Measurements from ENCODE around the gene BSND.

Gene BSND

DNA sequence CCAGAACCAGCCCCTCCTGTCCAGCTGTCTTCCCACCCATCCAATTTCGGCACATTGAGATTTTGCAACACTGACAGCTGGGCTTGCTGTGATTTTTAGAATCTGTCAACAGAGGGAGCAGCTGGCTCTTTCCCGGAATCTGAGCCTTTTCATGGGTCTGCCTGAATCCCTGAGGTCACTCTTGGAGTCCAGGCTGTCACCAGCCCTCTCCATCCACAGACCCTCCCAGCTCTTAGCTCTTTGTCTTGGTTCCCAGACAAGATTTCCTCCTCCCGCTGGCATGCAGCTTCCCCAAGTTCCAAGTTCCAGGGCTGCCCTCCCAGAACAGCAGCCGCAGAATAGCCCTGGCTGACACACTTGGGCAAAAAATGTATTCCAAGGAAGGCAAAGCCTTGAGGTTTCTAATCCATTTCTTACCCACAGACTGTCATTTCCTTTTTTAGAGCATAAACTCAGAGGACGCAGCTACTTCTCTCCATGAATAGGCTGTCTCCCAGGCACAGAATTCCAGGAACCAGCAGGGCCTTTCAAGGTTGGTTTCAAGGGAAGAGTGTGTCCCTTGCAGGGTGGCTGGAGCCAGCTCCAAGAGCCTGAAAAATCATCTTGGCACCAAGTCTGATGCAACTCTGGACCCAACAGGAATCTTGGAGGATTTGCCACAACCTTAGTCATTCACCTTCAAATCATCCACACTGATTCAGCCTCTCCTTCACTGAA lies 25.4 kb upstream of the BSND start:
- DNase-seq (ENCODE audit: extremely low spot score) = peak; percentile 72
- no peak for TF ChIP-seq LEF1 (IDR thresholded peaks at IDR 0.05; ENCODE audit: borderline replicate concordance)
- TF ChIP-seq, protein P1, sequence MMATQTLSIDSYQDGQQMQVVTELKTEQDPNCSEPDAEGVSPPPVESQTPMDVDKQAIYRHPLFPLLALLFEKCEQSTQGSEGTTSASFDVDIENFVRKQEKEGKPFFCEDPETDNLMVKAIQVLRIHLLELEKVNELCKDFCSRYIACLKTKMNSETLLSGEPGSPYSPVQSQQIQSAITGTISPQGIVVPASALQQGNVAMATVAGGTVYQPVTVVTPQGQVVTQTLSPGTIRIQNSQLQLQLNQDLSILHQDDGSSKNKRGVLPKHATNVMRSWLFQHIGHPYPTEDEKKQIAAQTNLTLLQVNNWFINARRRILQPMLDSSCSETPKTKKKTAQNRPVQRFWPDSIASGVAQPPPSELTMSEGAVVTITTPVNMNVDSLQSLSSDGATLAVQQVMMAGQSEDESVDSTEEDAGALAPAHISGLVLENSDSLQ (IDR thresholded peaks at IDR 0.05) = peak; percentile 33; the same call in 1 of the 2 replicates
- ChIA-PET POLR2A (no interaction called here), CTCF (interaction anchor here (2.4 kb wide), 1 partner anchor 22 kb away, joined by 5 read pairs; no protein-coding TSS in a partner anchor)

DNA sequence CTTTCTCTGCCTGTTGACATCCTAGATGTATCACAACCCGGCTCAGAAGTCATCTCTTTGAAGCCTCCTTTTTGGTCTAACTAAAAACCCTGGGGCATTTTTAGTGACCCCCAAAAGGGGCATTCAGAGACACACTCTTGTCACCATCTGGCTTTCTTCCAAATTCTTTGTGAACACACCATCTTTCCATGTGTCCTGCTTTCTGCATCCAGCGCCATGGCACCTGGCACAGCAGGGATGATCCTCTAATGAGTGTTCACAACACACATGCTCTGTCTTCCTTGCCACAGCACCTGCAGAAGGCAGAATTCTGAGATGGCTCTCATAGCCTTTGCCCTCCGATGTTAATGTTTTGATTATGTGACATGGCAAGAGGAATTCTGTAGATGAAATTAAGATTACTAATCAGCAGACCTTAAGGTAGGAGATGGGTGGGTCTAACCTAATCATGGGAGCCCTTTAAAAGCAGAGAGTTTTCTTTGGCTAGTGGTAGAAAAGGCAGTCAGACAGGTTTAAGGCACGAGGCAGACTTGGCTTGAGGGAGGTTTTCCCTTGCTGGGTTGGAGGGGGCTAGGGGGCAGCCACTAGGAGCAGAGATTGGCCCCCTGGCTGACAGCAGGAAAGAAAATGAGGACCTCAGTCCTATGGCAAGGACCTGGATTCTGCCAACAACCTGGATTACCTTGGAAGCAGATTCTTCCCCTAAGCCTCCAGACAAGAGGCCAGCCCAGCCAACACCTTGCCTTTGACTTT lies 23.2 kb upstream of the BSND start:
- no peak for DNase-seq (ENCODE audit: extremely low spot score)
- POLR2A ChIA-PET = no interaction called here
- CTCF ChIA-PET = no interaction called here
- TF ChIP-seq, protein P1 (IDR thresholded peaks at IDR 0.05) = no peak
- no peak for TF ChIP-seq FOXM1 (IDR thresholded peaks at IDR 0.05; ENCODE audit: borderline replicate concordance)
- TF ChIP-seq L3MBTL2 (conservative IDR thresholded peaks at IDR 0.05) = no peak
- TF ChIP-seq BHLHE40 (IDR thresholded peaks at IDR 0.05; ENCODE audit: borderline replicate concordance) = no peak
- no peak for TF ChIP-seq ARNT (IDR thresholded peaks at IDR 0.05)
- TF ChIP-seq SUZ12 (IDR thresholded peaks at IDR 0.05) = no peak

DNA sequence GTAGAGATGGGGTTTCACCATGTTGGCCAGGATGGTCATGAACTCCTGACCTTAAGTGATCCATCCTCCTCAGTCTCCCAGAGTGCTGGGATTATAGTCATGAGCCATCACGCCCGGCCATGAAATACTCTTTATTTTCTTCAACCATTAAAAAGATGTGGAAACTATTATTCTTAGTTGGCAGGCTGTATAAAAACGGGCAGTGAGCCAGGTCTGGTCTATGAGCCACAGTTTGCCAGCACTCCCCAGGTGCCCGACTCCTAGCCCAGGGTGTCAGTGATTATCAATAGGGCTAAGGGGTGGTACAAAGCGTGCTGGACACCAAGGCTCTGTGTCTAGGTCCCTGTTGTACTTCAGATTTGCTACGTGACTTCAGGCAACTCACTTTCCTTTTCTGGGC lies 22.0 kb upstream of the BSND start:
- DNase-seq (ENCODE audit: extremely low spot score) = no peak
- CTCF ChIA-PET = interaction anchor here (1.3 kb wide), 1 partner anchor 32 kb away, joined by 4 read pairs; no protein-coding TSS in a partner anchor
- TF ChIP-seq ELF4 (IDR thresholded peaks at IDR 0.05) (no peak), FOXM1 (IDR thresholded peaks at IDR 0.05; ENCODE audit: borderline replicate concordance) (no peak), CTBP1 (IDR thresholded peaks at IDR 0.05; ENCODE audit: borderline replicate concordance) (no peak), HDGF (IDR thresholded peaks at IDR 0.05; ENCODE audit: borderline replicate concordance) (no peak), TARDBP (IDR thresholded peaks at IDR 0.05) (no peak), BHLHE40 (IDR thresholded peaks at IDR 0.05; ENCODE audit: borderline replicate concordance) (no peak), NFRKB (IDR thresholded peaks at IDR 0.05) (no peak), SUZ12 (IDR thresholded peaks at IDR 0.05) (no peak), ZNF384 (IDR thresholded peaks at IDR 0.05) (no peak), ARNT (IDR thresholded peaks at IDR 0.05) (no peak), L3MBTL2 (conservative IDR thresholded peaks at IDR 0.05) (no peak), FOXA1 (IDR thresholded peaks at IDR 0.05) (no peak), FOXK2 (IDR thresholded peaks at IDR 0.05) (no peak), LEF1 (IDR thresholded peaks at IDR 0.05; ENCODE audit: borderline replicate concordance) (no peak), SP1 (IDR thresholded peaks at IDR 0.05) (no peak)
- TF ChIP-seq, protein P1 (IDR thresholded peaks at IDR 0.05) = no peak
- POLR2A ChIA-PET = no interaction called here

DNA sequence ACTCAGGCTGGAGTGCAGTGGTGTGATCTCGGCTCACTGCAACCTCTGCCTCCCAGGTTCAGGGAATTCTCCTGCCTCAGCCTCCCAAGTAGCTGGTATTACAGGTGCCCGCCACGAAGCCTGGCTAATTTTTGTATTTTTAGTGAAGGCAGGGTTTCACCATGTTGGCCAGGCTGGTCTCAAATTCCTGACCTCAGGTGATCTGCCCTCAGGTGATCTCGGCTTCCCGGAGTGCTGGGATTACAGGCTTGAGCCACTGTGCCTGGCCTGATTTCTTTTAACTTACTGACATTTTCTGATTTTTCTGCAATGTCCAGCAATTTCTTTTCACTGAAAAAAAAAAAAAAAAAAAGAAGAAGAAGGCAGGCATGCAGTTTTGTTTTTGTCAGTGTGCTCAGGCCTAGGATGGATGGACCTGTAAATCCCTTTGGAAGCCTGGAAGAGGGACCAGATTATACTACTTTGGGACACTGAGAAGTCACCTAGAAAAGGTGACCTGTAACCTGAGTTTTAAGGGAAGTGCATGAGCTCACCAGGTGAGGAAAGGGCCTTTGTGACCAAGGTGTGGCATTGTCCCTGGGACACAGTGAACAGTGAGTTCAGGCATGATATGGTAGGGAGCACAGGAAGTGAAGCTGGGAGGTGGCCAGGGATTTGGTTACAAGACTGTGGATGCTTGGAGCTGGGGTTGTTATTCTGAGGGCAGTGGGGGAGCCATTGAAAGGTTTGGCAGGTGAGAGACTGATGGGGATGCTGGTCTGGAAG lies 21.0 kb upstream of the BSND start:
- DNase-seq (ENCODE audit: extremely low spot score) = no peak
- CTCF ChIA-PET = interaction anchor here (0.7 to 1.4 kb wide), 4 partner anchors 27 to 772 kb away, joined by 3 to 4 read pairs (median 3); no protein-coding TSS in a partner anchor
- POLR2A ChIA-PET = no interaction called here
- TF ChIP-seq NFRKB (IDR thresholded peaks at IDR 0.05) (no peak), TARDBP (IDR thresholded peaks at IDR 0.05) (no peak), BHLHE40 (IDR thresholded peaks at IDR 0.05; ENCODE audit: borderline replicate concordance) (no peak), FOXM1 (IDR thresholded peaks at IDR 0.05; ENCODE audit: borderline replicate concordance) (no peak), ARNT (IDR thresholded peaks at IDR 0.05) (no peak), HDGF (IDR thresholded peaks at IDR 0.05; ENCODE audit: borderline replicate concordance) (no peak), CTBP1 (IDR thresholded peaks at IDR 0.05; ENCODE audit: borderline replicate concordance) (no peak), SUZ12 (IDR thresholded peaks at IDR 0.05) (no peak), FOXA1 (IDR thresholded peaks at IDR 0.05) (no peak), L3MBTL2 (conservative IDR thresholded peaks at IDR 0.05) (no peak), ZNF384 (IDR thresholded peaks at IDR 0.05) (no peak), ELF4 (IDR thresholded peaks at IDR 0.05) (no peak), FOXK2 (IDR thresholded peaks at IDR 0.05) (no peak), LEF1 (IDR thresholded peaks at IDR 0.05; ENCODE audit: borderline replicate concordance) (no peak), SP1 (IDR thresholded peaks at IDR 0.05) (no peak)
- TF ChIP-seq, protein P1 (IDR thresholded peaks at IDR 0.05) = no peak
